Activated CD8-positive, alpha-beta memory T cell treated with anti-CD3 and anti-CD28 coated beads for 36 hours (primary cell): Measurements from ENCODE around the gene FAM234B. TPM values are rescaled to one million over a fixed set of nuclear protein-coding genes. Genes with fewer than 3 reads are reported as not detected.

Experiments used
- CTCF ChIA-PET: fragments of 350-600 bp; sonication (Branson Sonifier 250); formaldehyde crosslinking; loops from one replicate; lab custom pipeline; 2021; ENCODE audit warnings: antibody characterized with exemption; lab: Charles Lee
- POLR2A ChIA-PET: fragments of 350-600 bp; sonication (Branson Sonifier 250); formaldehyde crosslinking; loops from one replicate; lab custom pipeline; 2021; ENCODE audit warnings: antibody characterized with exemption; lab: Charles Lee
- total RNA-seq, 2 experiments: library from RNA; stranded (reverse); gene quantifications; one replicate each; pipeline ENCODE4 v1.2.3, GENCODE V29; 2021

FAM234B gene
- 1 to 10 TPM; 8.1 to 8.9 TPM for total RNA-seq

- CTCF ChIA-PET: interaction anchor here (0.6 kb wide), 1 partner anchor 168 kb away, joined by 3 read pairs; no protein-coding TSS in a partner anchor
- POLR2A ChIA-PET: interaction anchor here (0.6 kb wide), 1 partner anchor 145 kb away, joined by 3 read pairs; no protein-coding TSS in a partner anchor
These were observed at the start of gene FAM234B for GRCh38 chr12:13044002-13044905. Gene FAM234B (plus strand): TSS chr12:13044381. CDS start chr12:13044404, 23 bp downstream.

GRCh38 chr12:12995088-12995487, 49.1 kb upstream of the FAM234B start:
- CTCF ChIA-PET: no interaction called here
- POLR2A ChIA-PET: no interaction called here

- ChIA-PET POLR2A (no interaction called here), CTCF (no interaction called here)
These were observed 48.0 kb upstream of the FAM234B start for GRCh38 chr12:12996209-12996608.

GRCh38 chr12:12997156-12997555, 47.0 kb upstream of the FAM234B start:
- CTCF ChIA-PET: no interaction called here
- POLR2A ChIA-PET: no interaction called here

- ChIA-PET CTCF (no interaction called here), POLR2A (no interaction called here)
These were observed 46.4 kb upstream of the FAM234B start for GRCh38 chr12:12997734-12998133.

DNA sequence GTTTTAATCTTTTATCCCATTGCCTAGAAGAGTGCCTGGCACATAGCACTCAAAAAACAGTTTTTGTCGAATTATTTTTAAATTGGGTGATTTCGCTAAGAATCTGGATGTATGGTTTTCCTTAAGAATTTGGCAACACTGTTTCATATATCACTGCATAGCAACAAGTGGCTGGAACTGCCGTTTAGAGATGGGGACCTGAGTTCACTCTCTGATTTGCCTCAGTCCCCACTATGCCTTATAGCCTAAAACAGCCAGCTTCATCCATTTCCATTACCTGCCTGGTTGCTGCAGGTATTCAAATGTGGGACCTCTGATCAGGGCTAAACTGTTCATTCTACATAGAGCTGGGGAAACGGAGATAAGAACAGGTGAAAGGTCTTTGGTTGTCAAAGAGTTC, 45.9 kb upstream of the FAM234B start:
- ChIA-PET CTCF (no interaction called here), POLR2A (interaction anchor here (0.5 kb wide), 1 partner anchor 179 kb away, joined by 6 read pairs; no protein-coding TSS in a partner anchor)

DNA sequence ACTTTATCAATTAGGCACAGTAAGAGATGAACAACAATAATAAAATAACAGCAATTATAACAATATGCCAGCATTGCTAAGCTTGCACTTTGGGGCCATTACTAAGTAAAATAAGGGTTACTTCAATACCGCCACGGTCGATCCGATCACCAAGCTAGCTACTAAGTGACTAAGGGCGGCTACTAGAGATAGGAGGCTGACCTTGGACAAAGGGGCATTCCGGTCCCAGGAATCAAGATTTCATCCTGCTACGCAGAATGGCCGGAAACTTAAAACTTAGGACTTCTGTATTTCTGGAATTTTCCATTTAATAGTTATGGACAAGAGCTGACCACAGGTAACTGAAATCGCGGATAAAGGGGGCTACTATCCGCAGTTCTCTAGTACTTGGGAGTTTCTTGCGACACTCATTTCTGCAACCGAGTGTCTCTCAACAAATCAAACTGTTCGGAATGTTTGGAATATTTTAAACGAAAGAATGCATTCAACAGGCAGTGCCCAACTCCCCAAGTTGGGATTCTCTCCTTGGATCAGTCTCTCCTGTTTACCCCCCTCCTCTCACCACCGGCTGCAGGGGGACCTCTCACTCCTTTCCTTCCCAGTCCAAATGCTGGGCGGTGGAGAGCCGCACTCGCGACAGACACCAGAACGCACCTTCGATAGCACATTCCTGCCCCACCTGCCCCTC, 44.8 kb upstream of the FAM234B start:
- CTCF ChIA-PET: no interaction called here

DNA sequence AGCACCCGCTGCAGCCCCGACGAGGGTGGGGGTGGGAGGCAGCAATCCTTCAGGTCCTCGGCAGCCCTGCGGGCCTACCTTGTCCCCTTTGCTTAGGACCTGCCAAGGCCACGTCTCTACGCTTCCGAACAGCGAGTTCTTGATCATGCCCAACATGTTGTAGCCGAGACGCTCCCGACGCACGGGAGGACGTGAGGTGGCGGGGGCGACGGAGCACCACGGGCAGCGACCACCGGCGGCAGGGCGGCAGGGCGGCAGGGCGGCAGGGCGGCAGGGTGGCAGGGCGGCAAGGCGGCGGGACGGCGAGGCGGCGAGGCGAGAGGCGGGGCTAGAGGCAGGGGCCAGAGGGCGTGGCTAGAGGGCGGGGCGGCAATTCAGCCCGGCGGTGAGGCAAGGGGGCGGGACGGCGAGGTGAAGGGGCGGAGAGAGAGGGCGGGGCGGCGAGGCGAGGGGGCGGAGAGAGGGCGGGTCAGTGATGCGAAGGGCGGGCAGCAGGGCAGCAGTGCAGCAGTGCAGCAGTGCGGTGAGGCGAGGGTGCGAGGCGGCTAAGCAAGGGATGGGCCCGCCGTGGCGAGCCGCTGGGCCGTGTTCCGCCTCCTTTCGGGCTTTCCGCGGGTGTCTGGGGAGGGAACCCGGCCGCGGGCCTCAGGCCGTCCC, 44.1 kb upstream of the FAM234B start, which contains the start of gene HEBP1:
Gene HEBP1, minus strand, starts transcription at position 307 of the 657 bp plus-strand sequence. Its CDS starts 151 bp downstream, at position 156.
- ChIA-PET POLR2A (no interaction called here), CTCF (no interaction called here)

More for the DNA sequence above, 44.8 kb upstream of the FAM234B start:
- POLR2A ChIA-PET: no interaction called here

- ChIA-PET CTCF (no interaction called here), POLR2A (no interaction called here)
These were observed 43.6 kb upstream of the FAM234B start for GRCh38 chr12:13000616-13000924.

GRCh38 chr12:13000925-13001774, 43.0 kb upstream of the FAM234B start:
- ChIA-PET POLR2A (interaction anchor here (0.6 kb wide), 1 partner anchor 89 kb away, joined by 4 read pairs; no protein-coding TSS in a partner anchor), CTCF (interaction anchor here (0.9 kb wide), 1 partner anchor 210 kb away, joined by 3 read pairs; no protein-coding TSS in a partner anchor)

DNA sequence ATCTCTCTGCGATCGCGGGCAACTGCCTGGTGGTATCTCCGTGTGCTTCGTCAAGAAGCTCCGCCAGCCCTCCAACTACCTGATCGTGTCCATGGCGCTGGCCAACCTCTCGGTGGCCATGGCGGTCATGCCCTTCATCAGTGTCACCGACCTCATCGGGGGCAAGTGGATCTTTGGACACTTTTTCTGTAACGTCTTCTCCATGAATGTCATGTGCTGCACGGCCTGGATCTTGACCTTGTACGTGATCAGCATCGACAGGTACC, 42.5 kb upstream of the FAM234B start:
- POLR2A ChIA-PET: no interaction called here
- CTCF ChIA-PET: interaction anchor here (0.9 kb wide), 1 partner anchor 210 kb away, joined by 3 read pairs; no protein-coding TSS in a partner anchor

GRCh38 chr12:13002301-13003097, 41.7 kb upstream of the FAM234B start:
- CTCF ChIA-PET: no interaction called here
- POLR2A ChIA-PET: no interaction called here

GRCh38 chr12:13004361-13004760, 39.8 kb upstream of the FAM234B start:
- CTCF ChIA-PET: interaction anchor here (0.8 kb wide), 1 partner anchor 87 kb away, joined by 3 read pairs; no protein-coding TSS in a partner anchor

GRCh38 chr12:13004986-13005385, 39.2 kb upstream of the FAM234B start:
- ChIA-PET CTCF (interaction anchor here (0.8 kb wide), 1 partner anchor 88 kb away, joined by 3 read pairs; no protein-coding TSS in a partner anchor), POLR2A (no interaction called here)

More at GRCh38 chr12:13004361-13004760, 39.8 kb upstream of the FAM234B start:
- POLR2A ChIA-PET: no interaction called here

GRCh38 chr12:13005649-13006048, 38.5 kb upstream of the FAM234B start:
- POLR2A ChIA-PET: no interaction called here
- CTCF ChIA-PET: no interaction called here

- CTCF ChIA-PET: interaction anchor here (0.7 kb wide), 2 partner anchors 48 to 398 kb away, joined by 3 to 4 read pairs; no protein-coding TSS in a partner anchor
- POLR2A ChIA-PET: no interaction called here
These were observed 36.5 kb upstream of the FAM234B start for GRCh38 chr12:13007496-13008233.

- ChIA-PET POLR2A (no interaction called here), CTCF (no interaction called here)
These were observed 35.3 kb upstream of the FAM234B start for GRCh38 chr12:13008741-13009380.
